Activated CD4-positive, alpha-beta T cell treated with anti-CD3 and anti-CD28 coated beads, Interleukin-2, amount 10 ng/mL, durations not matched to agents 7 days and 5 days (primary cell): ENCODE measurements around the gene ZC2HC1C. TPM values are rescaled to one million over a fixed set of nuclear protein-coding genes. Genes with fewer than 3 reads are reported as not detected.

Experiments used
- CTCF ChIA-PET: fragments of 350-600 bp; sonication (Branson Sonifier 250); formaldehyde crosslinking; loops from one replicate; lab custom pipeline; 2021; ENCODE audit warnings: antibody characterized with exemption; lab: Charles Lee
- POLR2A ChIA-PET: fragments of 350-600 bp; sonication (Branson Sonifier 250); formaldehyde crosslinking; loops from one replicate; lab custom pipeline; 2021; ENCODE audit warnings: antibody characterized with exemption; lab: Charles Lee
- DNase-seq: peaks from one replicate; pipeline ENCODE4 v3.0.0-alpha.2; 2020
- H3K27ac Mint-ChIP-seq: one replicate; pipeline ENCODE4 v1.8.0; 2021; ENCODE audit warnings: mild to moderate bottlenecking, moderate library complexity, mixed read lengths
- H3K27me3 Mint-ChIP-seq: one replicate; pipeline ENCODE4 v1.8.0; 2021; ENCODE audit warnings: mixed read lengths
- H3K36me3 Mint-ChIP-seq: one replicate; pipeline ENCODE4 v1.8.0; 2021; ENCODE audit warnings: low read depth, mixed read lengths
- H3K4me1 Mint-ChIP-seq: one replicate; pipeline ENCODE4 v1.8.0; 2021; ENCODE audit warnings: mixed read lengths
- H3K4me3 Mint-ChIP-seq: one replicate; pipeline ENCODE4 v1.8.0; 2021; ENCODE audit warnings: mild to moderate bottlenecking, moderate library complexity, mixed read lengths
- H3K9me3 Mint-ChIP-seq: one replicate; pipeline ENCODE4 v1.8.0; 2021; ENCODE audit warnings: mixed read lengths
- total RNA-seq, 2 experiments: library from RNA; stranded (reverse); gene quantifications; one replicate each; pipeline ENCODE4 v1.2.3, GENCODE V29; 2021

The ZC2HC1C gene
- total RNA-seq, 2 experiments from 2014 or later: 3.1 to 3.3 TPM

GRCh38 chr14:75044752-75045151 lies 24.7 kb upstream of the ZC2HC1C start:
- CTCF ChIA-PET: interaction anchor here (0.7 kb wide), 1 partner anchor 19 kb away, joined by 3 read pairs; the partner anchor contains the start of gene ACYP1
- POLR2A ChIA-PET: no interaction called here

GRCh38 chr14:75046275-75046674 lies 23.2 kb upstream of the ZC2HC1C start:
- Mint-ChIP-seq H3K27ac (no peak overlapping the region), H3K36me3 (peaks cover 33% of the 10 kb centered on the region), H3K9me3 (no peaks in the 10 kb centered on the region), H3K4me3 (no peak overlapping the region), H3K27me3 (no peaks in the 10 kb centered on the region), H3K4me1 (peaks cover 51% of the 10 kb centered on the region)
- DNase-seq: no peak
- CTCF ChIA-PET: no interaction called here
- POLR2A ChIA-PET: no interaction called here

More at GRCh38 chr14:75044752-75045151, 24.7 kb upstream of the ZC2HC1C start:
- no peak overlapping the region for H3K27ac Mint-ChIP-seq
- DNase-seq: no peak
- H3K4me1 Mint-ChIP-seq: peaks cover 38% of the 10 kb centered on the region
- H3K9me3 Mint-ChIP-seq: no peaks in the 10 kb centered on the region
- no peaks in the 10 kb centered on the region for H3K27me3 Mint-ChIP-seq
- no peak overlapping the region for H3K4me3 Mint-ChIP-seq
- peaks cover 30% of the 10 kb centered on the region for H3K36me3 Mint-ChIP-seq

GRCh38 chr14:75046899-75047298 lies 22.5 kb upstream of the ZC2HC1C start:
- peaks cover 54% of the 10 kb centered on the region for H3K4me1 Mint-ChIP-seq
- ChIA-PET CTCF (no interaction called here), POLR2A (no interaction called here)
- no peak for DNase-seq
- H3K27me3 Mint-ChIP-seq: no peaks in the 10 kb centered on the region
- H3K36me3 Mint-ChIP-seq: peaks cover 35% of the 10 kb centered on the region
- H3K4me3 Mint-ChIP-seq: no peak overlapping the region
- H3K9me3 Mint-ChIP-seq: no peaks in the 10 kb centered on the region
- no peak overlapping the region for H3K27ac Mint-ChIP-seq

GRCh38 chr14:75047506-75047905 lies 21.9 kb upstream of the ZC2HC1C start:
- H3K27me3 Mint-ChIP-seq: no peaks in the 10 kb centered on the region
- peaks cover 60% of the 10 kb centered on the region for H3K4me1 Mint-ChIP-seq
- ChIA-PET POLR2A (no interaction called here), CTCF (no interaction called here)
- peaks cover 39% of the 10 kb centered on the region for H3K36me3 Mint-ChIP-seq
- DNase-seq: no peak
- H3K27ac Mint-ChIP-seq: no peak overlapping the region
- no peaks in the 10 kb centered on the region for H3K9me3 Mint-ChIP-seq
- no peak overlapping the region for H3K4me3 Mint-ChIP-seq

GRCh38 chr14:75048101-75048500 lies 21.3 kb upstream of the ZC2HC1C start:
- H3K4me3 Mint-ChIP-seq: no peak overlapping the region
- DNase-seq: no peak
- peaks cover 66% of the 10 kb centered on the region for H3K4me1 Mint-ChIP-seq
- no peaks in the 10 kb centered on the region for H3K27me3 Mint-ChIP-seq
- no peak overlapping the region for H3K27ac Mint-ChIP-seq
- H3K9me3 Mint-ChIP-seq: no peaks in the 10 kb centered on the region
- ChIA-PET CTCF (no interaction called here), POLR2A (no interaction called here)
- peaks cover 44% of the 10 kb centered on the region for H3K36me3 Mint-ChIP-seq

GRCh38 chr14:75049136-75049535 lies 20.3 kb upstream of the ZC2HC1C start:
- ChIA-PET POLR2A (no interaction called here), CTCF (interaction anchor here (1.1 to 2.9 kb wide), 3 partner anchors 15 to 252 kb away, joined by 4 to 9 read pairs (median 7); partner anchors contain the start of gene ACYP1)
- peaks cover 74% of the 10 kb centered on the region for H3K4me1 Mint-ChIP-seq
- peaks cover 48% of the 10 kb centered on the region for H3K36me3 Mint-ChIP-seq
- no peak overlapping the region for H3K27ac Mint-ChIP-seq
- no peaks in the 10 kb centered on the region for H3K27me3 Mint-ChIP-seq
- H3K9me3 Mint-ChIP-seq: no peaks in the 10 kb centered on the region
- no peak overlapping the region for H3K4me3 Mint-ChIP-seq
- no peak for DNase-seq

- Mint-ChIP-seq H3K27me3 (no peaks in the 10 kb centered on the region), H3K4me1 (peaks cover 72% of the 10 kb centered on the region), H3K36me3 (peaks cover 52% of the 10 kb centered on the region), H3K4me3 (peak overlapping the region; percentile 75), H3K27ac (no peak overlapping the region), H3K9me3 (no peaks in the 10 kb centered on the region)
- CTCF ChIA-PET: interaction anchor here (0.7 to 2.9 kb wide), 4 partner anchors 12 to 252 kb away, joined by 4 to 9 read pairs (median 6); partner anchors contain the start of gene ACYP1
- no peak for DNase-seq
- POLR2A ChIA-PET: no interaction called here
These were observed 19.7 kb upstream of the ZC2HC1C start for GRCh38 chr14:75049731-75050201.

GRCh38 chr14:75050852-75051555 lies 18.4 kb upstream of the ZC2HC1C start, which contains the start of gene MLH3:
Gene MLH3 (minus strand): TSS chr14:75051467. CDS start chr14:75049655, 1,812 bp downstream.
- Mint-ChIP-seq H3K9me3 (no peaks in the 10 kb centered on the region), H3K27me3 (no peaks in the 10 kb centered on the region), H3K27ac (peak within 1 kb of the TSS; percentile 93), H3K4me3 (peak within 1 kb of the TSS; percentile 86), H3K36me3 (peaks cover 60% of the 10 kb centered on the region), H3K4me1 (peaks cover 70% of the 10 kb centered on the region)
- ChIA-PET CTCF (interaction anchor here (0.6 to 2.9 kb wide), 5 partner anchors 12 to 889 kb away, joined by 3 to 9 read pairs (median 4); partner anchors contain the start of gene ACYP1), POLR2A (interaction anchor here (0.6 kb wide), 1 partner anchor 11 kb away, joined by 6 read pairs; no protein-coding TSS in a partner anchor)
- DNase-seq: peak; percentile 76

GRCh38 chr14:75051556-75051899 lies 17.9 kb upstream of the ZC2HC1C start:
- DNase-seq: no peak
- Mint-ChIP-seq H3K4me1 (peaks cover 69% of the 10 kb centered on the region), H3K27me3 (no peaks in the 10 kb centered on the region), H3K27ac (peak overlapping the region; percentile 93), H3K9me3 (no peaks in the 10 kb centered on the region), H3K36me3 (peaks cover 62% of the 10 kb centered on the region), H3K4me3 (peak overlapping the region; percentile 86)
- CTCF ChIA-PET: interaction anchor here (0.6 to 1.3 kb wide), 5 partner anchors 11 to 889 kb away, joined by 3 to 4 read pairs (median 3); partner anchors contain the start of gene ACYP1
- POLR2A ChIA-PET: interaction anchor here (0.6 kb wide), 1 partner anchor 11 kb away, joined by 6 read pairs; no protein-coding TSS in a partner anchor

- CTCF ChIA-PET: no interaction called here
These were observed 15.8 kb upstream of the ZC2HC1C start for GRCh38 chr14:75053396-75054291.

GRCh38 chr14:75054421-75054820 lies 15.0 kb upstream of the ZC2HC1C start:
- ChIA-PET POLR2A (no interaction called here), CTCF (no interaction called here)
- DNase-seq: no peak
- no peaks in the 10 kb centered on the region for H3K27me3 Mint-ChIP-seq
- H3K4me3 Mint-ChIP-seq: no peak overlapping the region
- no peaks in the 10 kb centered on the region for H3K9me3 Mint-ChIP-seq
- peaks cover 61% of the 10 kb centered on the region for H3K4me1 Mint-ChIP-seq
- no peak overlapping the region for H3K27ac Mint-ChIP-seq
- peaks cover 60% of the 10 kb centered on the region for H3K36me3 Mint-ChIP-seq

More at GRCh38 chr14:75053396-75054291, 15.8 kb upstream of the ZC2HC1C start:
- POLR2A ChIA-PET: no interaction called here
- H3K4me1 Mint-ChIP-seq: peaks cover 58% of the 10 kb centered on the region
- no peaks in the 10 kb centered on the region for H3K27me3 Mint-ChIP-seq
- H3K27ac Mint-ChIP-seq: no peak overlapping the region
- H3K36me3 Mint-ChIP-seq: peaks cover 62% of the 10 kb centered on the region
- DNase-seq: no peak
- no peaks in the 10 kb centered on the region for H3K9me3 Mint-ChIP-seq
- no peak overlapping the region for H3K4me3 Mint-ChIP-seq

GRCh38 chr14:75059642-75060041 lies 9.8 kb upstream of the ZC2HC1C start:
- H3K27ac Mint-ChIP-seq: no peak overlapping the region
- H3K4me1 Mint-ChIP-seq: peaks cover 62% of the 10 kb centered on the region
- no peaks in the 10 kb centered on the region for H3K27me3 Mint-ChIP-seq
- ChIA-PET POLR2A (no interaction called here), CTCF (interaction anchor here (0.6 kb wide), 1 partner anchor 337 kb away, joined by 3 read pairs; no protein-coding TSS in a partner anchor)
- no peaks in the 10 kb centered on the region for H3K9me3 Mint-ChIP-seq
- no peak overlapping the region for H3K4me3 Mint-ChIP-seq
- peaks cover 52% of the 10 kb centered on the region for H3K36me3 Mint-ChIP-seq
- DNase-seq: no peak
